Measurements from ENCODE around the gene NOS2.

DNA sequence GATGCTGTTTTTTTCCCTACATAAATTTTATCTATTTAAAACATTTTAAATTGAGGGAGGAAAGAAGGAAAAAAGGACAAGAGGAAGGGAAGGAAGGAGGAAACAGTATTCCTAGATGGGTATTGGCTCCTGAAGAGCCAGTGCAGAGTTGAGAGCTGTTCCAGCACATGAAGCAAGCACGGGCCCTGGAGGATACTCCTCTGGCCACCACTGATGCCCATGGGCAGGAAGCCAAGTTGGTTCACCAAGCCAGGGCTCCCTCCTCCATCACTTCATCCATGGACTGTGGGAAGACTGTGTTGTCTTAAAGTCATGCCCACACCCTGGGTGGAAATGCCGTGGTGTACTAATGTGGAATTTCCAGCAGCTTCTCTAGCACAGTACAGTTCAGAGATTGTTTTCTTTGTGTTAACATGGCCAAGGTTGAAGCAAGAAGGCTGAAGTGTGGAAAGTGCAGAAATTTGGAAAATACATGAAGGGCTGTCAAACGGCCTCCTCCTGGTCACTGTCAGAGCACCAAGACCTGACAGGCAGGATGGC lies 23.9 kb upstream of the NOS2 start:
- TF ChIP-seq, protein P1, sequence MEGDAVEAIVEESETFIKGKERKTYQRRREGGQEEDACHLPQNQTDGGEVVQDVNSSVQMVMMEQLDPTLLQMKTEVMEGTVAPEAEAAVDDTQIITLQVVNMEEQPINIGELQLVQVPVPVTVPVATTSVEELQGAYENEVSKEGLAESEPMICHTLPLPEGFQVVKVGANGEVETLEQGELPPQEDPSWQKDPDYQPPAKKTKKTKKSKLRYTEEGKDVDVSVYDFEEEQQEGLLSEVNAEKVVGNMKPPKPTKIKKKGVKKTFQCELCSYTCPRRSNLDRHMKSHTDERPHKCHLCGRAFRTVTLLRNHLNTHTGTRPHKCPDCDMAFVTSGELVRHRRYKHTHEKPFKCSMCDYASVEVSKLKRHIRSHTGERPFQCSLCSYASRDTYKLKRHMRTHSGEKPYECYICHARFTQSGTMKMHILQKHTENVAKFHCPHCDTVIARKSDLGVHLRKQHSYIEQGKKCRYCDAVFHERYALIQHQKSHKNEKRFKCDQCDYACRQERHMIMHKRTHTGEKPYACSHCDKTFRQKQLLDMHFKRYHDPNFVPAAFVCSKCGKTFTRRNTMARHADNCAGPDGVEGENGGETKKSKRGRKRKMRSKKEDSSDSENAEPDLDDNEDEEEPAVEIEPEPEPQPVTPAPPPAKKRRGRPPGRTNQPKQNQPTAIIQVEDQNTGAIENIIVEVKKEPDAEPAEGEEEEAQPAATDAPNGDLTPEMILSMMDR (IDR thresholded peaks at IDR 0.05; ENCODE audit: poor library complexity): no peak
- TF ChIP-seq EZH2 (IDR thresholded peaks at IDR 0.05; ENCODE audit: borderline replicate concordance): no peak

All from hepatocyte (in vitro differentiated cells).